Stimulated activated effector memory CD8-positive, alpha-beta T cell treated with anti-CD3 and anti-CD28 coated beads, Interleukin-12 subunit alpha, Interleukin-12 subunit beta, amount 100 ng/mL, for 72 hours (primary cell): Measurements from ENCODE around the gene RAB2B.
A peak's percentile ranks its signal among the peaks of the same experiment; 100 is the strongest.

Experiments used
- ATAC-seq: fragments of 150-1000 bp; cut with Tn5 transposase; 2 replicates; pipeline ENCODE4 v1.10.0; 2021
- DNase-seq, 2 donors: peaks; one replicate each; pipeline ENCODE4 v3.0.0; 2021 to 2022; ENCODE audit warnings: low spot score in 2 of 2
- H3K27ac Mint-ChIP-seq: one replicate; pipeline ENCODE4 v1.8.0; 2022; ENCODE audit warnings: mild to moderate bottlenecking, mixed read lengths
- H3K36me3 Mint-ChIP-seq: one replicate; pipeline ENCODE4 v1.8.0; 2022; ENCODE audit warnings: mild to moderate bottlenecking, mixed read lengths
- H3K4me1 Mint-ChIP-seq: one replicate; pipeline ENCODE4 v1.8.0; 2022; ENCODE audit warnings: mixed read lengths
- H3K4me3 Mint-ChIP-seq: one replicate; pipeline ENCODE4 v1.8.0; 2022; ENCODE audit warnings: mild to moderate bottlenecking, mixed read lengths
- H3K9me3 Mint-ChIP-seq: one replicate; pipeline ENCODE4 v1.8.0; 2022; ENCODE audit warnings: mixed read lengths

The RAB2B gene

GRCh38 chr14:21476925-21477681, at the start of gene RAB2B, which contains the start of gene TOX4:
TSS of gene RAB2B (minus strand) at chr14:21476959. CDS start at chr14:21476872, 87 bp downstream.
TSS of gene TOX4 (plus strand) at chr14:21477195. CDS start at chr14:21477279, 84 bp downstream.
- ATAC-seq = peak; percentile 99
- peaks cover 77% of the 10 kb centered on the region for H3K36me3 Mint-ChIP-seq
- peak within 1 kb of the TSS; percentile 95 for H3K4me3 Mint-ChIP-seq
- peak; percentile 83 to 97 for DNase-seq
- H3K4me1 Mint-ChIP-seq = peaks cover 28% of the 10 kb centered on the region
- no peaks in the 10 kb centered on the region for H3K9me3 Mint-ChIP-seq
- peak within 1 kb of the TSS; percentile 98 for H3K27ac Mint-ChIP-seq

GRCh38 chr14:21525962-21526671, 49.4 kb upstream of the RAB2B start, which contains the start of gene SALL2:
TSS of gene SALL2 (minus strand) at chr14:21526346. CDS start at chr14:21526127, 219 bp downstream.
- DNase-seq (peak; percentile 31 to 72), ATAC-seq (peak; percentile 76)
- Mint-ChIP-seq H3K27ac (peak within 1 kb of the TSS; percentile 71), H3K36me3 (peaks cover 6% of the 10 kb centered on the region), H3K9me3 (no peaks in the 10 kb centered on the region), H3K4me1 (peaks cover 23% of the 10 kb centered on the region), H3K4me3 (peak within 1 kb of the TSS; percentile 71)

DNA sequence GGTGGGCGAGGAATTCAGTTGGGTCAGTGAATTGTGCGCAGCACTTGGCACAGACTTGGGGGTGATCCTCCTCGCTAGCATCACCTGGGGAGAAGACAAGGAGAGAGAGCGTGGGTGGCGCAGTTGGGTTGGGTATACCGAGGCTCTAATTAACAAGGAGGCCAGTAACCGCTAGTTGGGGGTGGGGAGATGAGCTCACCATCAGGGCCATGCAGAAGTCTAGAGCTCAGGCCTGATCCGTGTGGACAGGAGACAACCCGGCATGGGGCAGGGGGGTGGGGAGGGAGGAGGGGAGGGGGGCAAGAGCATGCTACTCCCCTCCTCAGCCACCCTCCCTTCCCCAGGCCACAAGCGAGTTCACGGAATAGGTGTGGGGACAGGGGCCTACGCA, 48.8 kb upstream of the RAB2B start:
- Mint-ChIP-seq H3K27ac (peak overlapping the region; percentile 71), H3K36me3 (peaks cover 6% of the 10 kb centered on the region), H3K4me1 (peaks cover 23% of the 10 kb centered on the region), H3K9me3 (no peaks in the 10 kb centered on the region), H3K4me3 (peak overlapping the region; percentile 71)
- peak; percentile 4 for ATAC-seq
- DNase-seq = no peak

DNA sequence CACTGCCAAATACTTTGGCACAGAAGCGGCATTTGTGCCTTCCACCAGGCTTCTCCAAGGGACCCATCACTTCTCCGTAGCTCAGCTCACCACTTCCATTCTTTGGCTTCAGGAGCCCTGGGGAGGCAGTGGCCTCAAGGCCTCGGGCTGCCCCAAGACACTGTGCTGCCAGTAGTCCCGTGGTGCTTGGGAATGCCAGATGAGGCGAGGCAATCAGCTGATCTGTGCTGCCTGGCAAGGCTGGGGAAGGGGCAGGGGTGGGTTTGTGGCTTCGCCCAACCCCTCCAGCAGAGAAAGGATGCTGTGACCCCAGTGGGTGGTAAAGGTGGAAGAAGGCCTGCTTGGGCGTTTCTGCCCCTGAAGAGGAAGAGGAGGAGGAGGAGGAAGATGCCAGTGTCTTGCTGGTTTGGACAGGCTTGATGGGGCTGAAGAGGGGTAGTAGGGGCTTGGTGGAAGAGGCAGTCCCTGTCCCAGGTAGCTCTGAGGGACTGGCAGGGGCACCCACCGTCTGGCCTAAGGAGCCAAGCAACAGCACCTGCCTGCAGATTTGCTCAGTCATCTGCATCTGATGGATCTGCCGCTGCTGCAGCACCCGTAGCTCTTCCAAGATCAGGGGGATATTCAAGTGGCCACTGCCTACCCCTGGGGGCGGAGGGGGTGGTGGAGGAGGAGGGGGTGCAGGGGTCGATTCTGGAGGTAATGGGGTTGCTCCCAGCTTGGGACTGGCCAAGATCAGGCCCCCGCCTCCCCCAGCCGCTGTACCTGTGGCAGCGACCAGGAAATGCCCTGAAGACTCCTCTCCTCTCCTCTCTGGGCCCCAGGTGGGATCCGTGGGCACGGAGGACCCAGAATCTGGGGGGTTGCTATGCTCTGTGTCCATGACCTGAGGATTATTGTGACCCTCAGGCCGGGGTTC, 48.1 kb upstream of the RAB2B start:
- Mint-ChIP-seq H3K4me3 (peak overlapping the region; percentile 71), H3K27ac (peak overlapping the region; percentile 71), H3K9me3 (no peaks in the 10 kb centered on the region), H3K36me3 (peaks cover 6% of the 10 kb centered on the region), H3K4me1 (peaks cover 23% of the 10 kb centered on the region)
- no peak for DNase-seq
- no peak for ATAC-seq

GRCh38 chr14:21523203-21523602, 46.4 kb upstream of the RAB2B start:
- DNase-seq (no peak), ATAC-seq (no peak)
- peaks cover 6% of the 10 kb centered on the region for H3K36me3 Mint-ChIP-seq
- no peak overlapping the region for H3K27ac Mint-ChIP-seq
- no peak overlapping the region for H3K4me3 Mint-ChIP-seq
- no peaks in the 10 kb centered on the region for H3K9me3 Mint-ChIP-seq
- peaks cover 23% of the 10 kb centered on the region for H3K4me1 Mint-ChIP-seq

DNA sequence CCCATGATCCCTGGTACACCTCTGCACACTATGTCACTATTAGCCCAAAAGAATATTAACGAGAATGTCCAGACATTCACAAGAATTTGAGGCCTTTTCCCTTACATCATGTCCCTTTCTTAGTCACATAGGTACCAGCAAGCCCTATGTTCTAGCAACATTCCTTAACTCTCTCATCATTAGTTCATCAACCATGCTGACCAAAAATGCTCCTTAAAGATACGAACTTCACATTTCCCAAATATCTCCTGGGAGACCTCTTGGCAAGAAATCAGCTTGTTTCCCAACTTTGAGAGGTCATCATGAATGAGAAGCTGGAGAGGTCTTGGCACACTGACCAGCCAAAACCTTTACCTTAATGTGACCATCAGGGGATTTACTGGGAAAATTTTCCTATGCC, 44.7 kb upstream of the RAB2B start:
- Mint-ChIP-seq H3K36me3 (peaks cover 6% of the 10 kb centered on the region), H3K4me1 (peaks cover 14% of the 10 kb centered on the region), H3K9me3 (no peaks in the 10 kb centered on the region), H3K4me3 (no peak overlapping the region), H3K27ac (no peak overlapping the region)
- ATAC-seq (no peak), DNase-seq (no peak)

- DNase-seq (no peak), ATAC-seq (no peak)
- no peaks in the 10 kb centered on the region for H3K9me3 Mint-ChIP-seq
- H3K4me1 Mint-ChIP-seq = peaks cover 14% of the 10 kb centered on the region
- H3K4me3 Mint-ChIP-seq = no peak overlapping the region
- H3K36me3 Mint-ChIP-seq = no peaks in the 10 kb centered on the region
- H3K27ac Mint-ChIP-seq = no peak overlapping the region
Measured at GRCh38 chr14:21520767-21521166, 44.0 kb upstream of the RAB2B start.

- H3K4me3 Mint-ChIP-seq = no peak overlapping the region
- no peak for DNase-seq
- H3K4me1 Mint-ChIP-seq = no peaks in the 10 kb centered on the region
- H3K9me3 Mint-ChIP-seq = no peaks in the 10 kb centered on the region
- no peak overlapping the region for H3K27ac Mint-ChIP-seq
- H3K36me3 Mint-ChIP-seq = no peaks in the 10 kb centered on the region
- ATAC-seq = no peak
Measured at GRCh38 chr14:21518725-21519124, 42.0 kb upstream of the RAB2B start.

DNA sequence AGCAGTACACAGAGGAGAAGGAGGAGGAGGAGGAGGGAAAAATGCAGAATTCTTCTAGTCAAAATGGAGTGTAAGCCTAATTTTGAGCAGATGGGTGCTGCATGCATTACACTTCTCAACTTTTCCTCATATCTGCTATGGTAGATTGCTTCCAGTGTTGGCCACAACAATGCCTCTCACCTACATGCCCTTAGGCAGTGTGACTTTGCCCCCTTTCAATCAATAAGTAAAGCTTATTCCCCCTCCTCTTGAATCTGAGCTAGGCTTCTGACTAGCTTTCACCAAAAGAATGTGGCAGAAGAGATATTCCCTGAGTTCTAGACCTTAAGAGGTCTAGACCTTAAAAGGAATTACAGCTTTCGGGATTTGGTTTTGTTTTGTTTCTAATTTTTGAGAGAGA, 37.6 kb upstream of the RAB2B start:
- H3K4me1 Mint-ChIP-seq = peaks cover 17% of the 10 kb centered on the region
- no peak overlapping the region for H3K27ac Mint-ChIP-seq
- H3K36me3 Mint-ChIP-seq = peaks cover 12% of the 10 kb centered on the region
- DNase-seq (no peak), ATAC-seq (no peak)
- no peak overlapping the region for H3K4me3 Mint-ChIP-seq
- no peaks in the 10 kb centered on the region for H3K9me3 Mint-ChIP-seq

GRCh38 chr14:21510735-21511657, 34.2 kb upstream of the RAB2B start, which contains the start of gene METTL3:
TSS of gene METTL3 (minus strand) at chr14:21511340. CDS start at chr14:21511223, 117 bp downstream.
- Mint-ChIP-seq H3K4me3 (peak within 1 kb of the TSS; percentile 96), H3K27ac (peak within 1 kb of the TSS; percentile 93), H3K9me3 (no peaks in the 10 kb centered on the region), H3K4me1 (peaks cover 40% of the 10 kb centered on the region), H3K36me3 (peaks cover 41% of the 10 kb centered on the region)
- peak; percentile 72 to 95 for DNase-seq
- peak; percentile 99 for ATAC-seq

- Mint-ChIP-seq H3K27ac (peak overlapping the region; percentile 93), H3K4me1 (peaks cover 50% of the 10 kb centered on the region)
- ATAC-seq = no peak
Measured at GRCh38 chr14:21509432-21510143, 32.8 kb upstream of the RAB2B start.

GRCh38 chr14:21506557-21506956, 29.8 kb upstream of the RAB2B start:
- no peaks in the 10 kb centered on the region for H3K9me3 Mint-ChIP-seq
- H3K4me1 Mint-ChIP-seq = peaks cover 58% of the 10 kb centered on the region
- H3K36me3 Mint-ChIP-seq = peaks cover 74% of the 10 kb centered on the region
- ATAC-seq (no peak), DNase-seq (no peak)
- no peak overlapping the region for H3K27ac Mint-ChIP-seq
- no peak overlapping the region for H3K4me3 Mint-ChIP-seq

More at GRCh38 chr14:21509432-21510143, 32.8 kb upstream of the RAB2B start:
- Mint-ChIP-seq H3K9me3 (no peaks in the 10 kb centered on the region), H3K4me3 (peak overlapping the region; percentile 96), H3K36me3 (peaks cover 53% of the 10 kb centered on the region)
- DNase-seq = no peak

- no peak for DNase-seq
- peak; percentile 69 for ATAC-seq
- H3K9me3 Mint-ChIP-seq = no peaks in the 10 kb centered on the region
Measured at GRCh38 chr14:21505012-21505553, 28.3 kb upstream of the RAB2B start.

More at GRCh38 chr14:21505012-21505553, 28.3 kb upstream of the RAB2B start:
- Mint-ChIP-seq H3K36me3 (peaks cover 83% of the 10 kb centered on the region), H3K27ac (peak overlapping the region; percentile 38), H3K4me3 (peak overlapping the region; percentile 19), H3K4me1 (peaks cover 55% of the 10 kb centered on the region)
